GM18909 (cell line): Measurements from ENCODE around the gene OSTC.
A peak's percentile ranks its signal among the peaks of the same experiment; 100 is the strongest.

ENCODE experiments used
- ATAC-seq: cut with Tn5 transposase; IDR thresholded peaks from one replicate; pipeline ENCODE4 v1.9.1; 2021; ENCODE audit warnings: mild to moderate bottlenecking; ENCODE audit not compliant: unreplicated experiment, poor library complexity

Gene OSTC

GRCh38 chr4:108644237-108644636 is 6.2 kb upstream of the OSTC start:
- no peak for ATAC-seq

GRCh38 chr4:108646706-108647105 is 3.7 kb upstream of the OSTC start:
- no peak for ATAC-seq

GRCh38 chr4:108649863-108650211 is 562 bp upstream of the OSTC start:
- peak; percentile 18 for ATAC-seq

- no peak for ATAC-seq
These were observed 804 bp downstream of the OSTC start for GRCh38 chr4:108651014-108651791.

- ATAC-seq, result no peak
These were observed 12.2 kb downstream of the OSTC start for GRCh38 chr4:108662629-108663028.

GRCh38 chr4:108674356-108674977 is 24.1 kb downstream of the OSTC start:
- no peak for ATAC-seq

- ATAC-seq, result no peak
These were observed 31.0 kb downstream of the OSTC start for GRCh38 chr4:108681321-108681809.

- no peak for ATAC-seq
These were observed 33.1 kb downstream of the OSTC start for GRCh38 chr4:108683479-108683878.

- no peak for ATAC-seq
These were observed 34.8 kb downstream of the OSTC start for GRCh38 chr4:108685036-108685686.

GRCh38 chr4:108690738-108691137 is 40.3 kb downstream of the OSTC start:
- no peak for ATAC-seq

GRCh38 chr4:108693211-108693610 is 42.8 kb downstream of the OSTC start:
- ATAC-seq, result no peak

- no peak for ATAC-seq
These were observed 43.4 kb downstream of the OSTC start for GRCh38 chr4:108693819-108694218.

- no peak for ATAC-seq
These were observed 44.0 kb downstream of the OSTC start for GRCh38 chr4:108694423-108694822.

- ATAC-seq, result no peak
These were observed 44.7 kb downstream of the OSTC start for GRCh38 chr4:108695062-108695461.

GRCh38 chr4:108696160-108696559 is 45.8 kb downstream of the OSTC start:
- no peak for ATAC-seq

- ATAC-seq, result no peak
These were observed 49.8 kb downstream of the OSTC start for GRCh38 chr4:108700081-108700757.

- ATAC-seq, result no peak
These were observed 52.6 kb downstream of the OSTC start for GRCh38 chr4:108702960-108703359.

GRCh38 chr4:108703370-108703769 is 53.0 kb downstream of the OSTC start:
- ATAC-seq, result no peak

GRCh38 chr4:108703966-108704365 is 53.6 kb downstream of the OSTC start:
- no peak for ATAC-seq

- ATAC-seq, result no peak
These were observed 55.9 kb downstream of the OSTC start for GRCh38 chr4:108706289-108706688.

GRCh38 chr4:108709234-108709633 is 58.8 kb downstream of the OSTC start:
- no peak for ATAC-seq
